Activated naive CD4-positive, alpha-beta T cell treated with Interleukin-2 at 50 U/mL for 16 hours (primary cell): ENCODE measurements around the gene ZNF443.
"Not testable (repeated sequence)": the region's sequence is repeated elsewhere in the genome, so short reads cannot be mapped to it uniquely, and the experiment has no call there.

ENCODE experiments used
- DNase-seq: peaks from one replicate; pipeline ENCODE4 v3.0.0-alpha.2; 2020

ZNF443 gene

DNA sequence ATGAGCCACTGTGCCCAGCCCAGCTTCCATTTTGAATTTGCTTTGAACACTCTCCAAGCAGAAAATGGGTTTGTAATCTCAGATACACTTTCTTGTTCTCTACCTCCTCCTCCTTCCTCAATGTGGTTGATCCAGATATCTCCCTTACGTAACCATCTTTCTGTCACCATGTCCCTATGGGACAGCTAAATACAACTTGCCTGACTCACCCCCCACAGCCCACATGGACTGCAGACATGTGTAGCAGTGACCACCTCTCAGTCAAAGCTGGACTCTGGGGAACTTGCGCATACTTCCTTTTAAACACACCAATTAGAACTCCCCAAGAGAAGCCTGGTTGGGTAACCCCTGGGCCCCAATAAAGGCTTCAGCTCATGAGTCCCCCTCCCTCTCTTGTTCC lies 28.9 kb downstream of the ZNF443 start:
- DNase-seq = no peak

DNA sequence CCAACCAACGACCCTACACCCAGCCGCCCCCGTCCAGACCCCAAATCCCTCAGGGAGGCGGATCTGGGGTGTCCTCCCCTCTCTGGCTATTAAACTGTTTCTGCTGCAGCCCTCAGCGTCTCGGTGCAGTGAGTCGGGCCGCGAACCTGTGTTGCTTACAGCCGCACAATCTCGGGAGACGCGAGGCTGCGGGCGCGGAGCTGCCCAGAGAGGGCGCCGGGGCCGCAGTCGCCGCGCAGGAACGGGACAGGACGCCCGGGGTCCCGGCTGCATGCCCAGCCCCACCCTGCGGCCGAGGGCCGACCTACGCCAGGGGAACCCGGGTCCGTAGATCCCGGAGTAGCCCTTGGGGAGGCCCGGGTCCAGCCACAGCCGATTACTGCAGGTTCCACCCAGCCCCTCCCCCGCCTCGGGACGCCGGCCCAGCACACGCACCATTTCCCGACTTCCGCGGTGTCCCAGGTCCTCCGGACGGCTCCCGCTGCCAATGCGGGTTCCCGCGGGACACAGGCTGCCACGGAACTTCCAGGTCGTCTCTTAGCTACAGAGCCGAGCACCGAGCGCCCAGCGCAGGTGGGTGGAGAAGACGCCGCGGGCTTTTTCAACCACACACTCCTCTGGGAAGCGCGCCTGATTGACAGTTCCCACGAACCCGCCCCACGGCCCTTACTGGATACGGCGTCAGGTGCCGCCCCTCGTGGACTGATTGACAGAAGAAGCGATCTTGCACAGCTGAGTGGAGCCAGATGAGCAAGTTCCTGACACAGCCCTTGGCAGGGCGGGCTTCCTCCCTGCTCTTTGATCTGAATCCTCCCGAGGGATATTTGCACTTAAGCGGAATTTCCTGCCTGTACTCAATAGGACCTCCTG lies 40.0 kb downstream of the ZNF443 start, which contains the start of gene ZNF799:
ZNF799 (minus strand) TSS at position 639 of the 870 bp plus-strand sequence; CDS start at position 438, 201 bp downstream.
- peak; percentile 84 for DNase-seq

GRCh38 chr19:12399901-12400632 lies 40.8 kb downstream of the ZNF443 start:
- DNase-seq = peak; percentile 40

GRCh38 chr19:12391148-12391547 lies 49.7 kb downstream of the ZNF443 start:
- DNase-seq = not testable (repeated sequence)

- not testable (repeated sequence) for DNase-seq
These were observed 54.5 kb downstream of the ZNF443 start for GRCh38 chr19:12386365-12386764.

GRCh38 chr19:12380444-12380737 lies 60.4 kb downstream of the ZNF443 start:
- DNase-seq = no peak

DNA sequence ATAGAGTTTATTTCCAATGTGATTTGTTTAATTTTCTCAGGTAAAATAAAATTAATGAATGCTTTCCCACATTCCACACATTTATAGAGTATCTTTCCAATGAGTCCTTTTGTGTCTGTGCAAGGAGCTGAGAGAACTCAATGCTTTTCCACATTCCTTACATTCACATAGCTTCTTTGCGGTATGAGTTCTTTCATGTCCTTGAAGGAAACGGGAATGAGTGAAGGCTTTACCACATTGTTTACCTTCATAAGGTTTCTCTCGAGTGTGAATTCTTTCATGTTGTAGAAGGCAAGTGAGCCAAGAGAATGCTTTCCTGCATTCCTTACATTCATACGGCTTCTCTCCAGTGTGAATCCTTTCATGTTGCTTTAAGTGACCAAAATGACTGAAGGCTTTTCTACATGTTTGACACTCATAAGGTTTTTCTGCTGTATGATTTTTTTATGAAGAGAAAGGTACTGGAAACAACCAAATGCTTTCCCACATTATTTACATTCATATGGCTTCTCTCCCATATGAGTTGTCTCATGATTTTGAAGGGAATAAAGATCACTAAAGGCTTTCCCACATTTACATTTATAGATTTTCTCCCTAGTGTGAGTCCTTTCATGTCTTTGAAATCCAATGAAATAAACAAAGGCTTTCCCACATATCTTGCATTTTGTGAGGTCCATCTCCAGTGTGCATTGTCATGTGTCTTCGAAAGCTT lies 60.9 kb downstream of the ZNF443 start:
- DNase-seq = no peak
